HG03442 (cell line): ENCODE data around the gene SLC25A6.
"Not testable (repeated sequence)": the region's sequence is repeated elsewhere in the genome, so short reads cannot be mapped to it uniquely, and the experiment has no call there.

ENCODE experiments used
- ATAC-seq: cut with Tn5 transposase; IDR thresholded peaks from one replicate; pipeline ENCODE4 v1.9.1; 2021; ENCODE audit warnings: mild to moderate bottlenecking, moderate library complexity; ENCODE audit not compliant: unreplicated experiment

Gene SLC25A6

DNA sequence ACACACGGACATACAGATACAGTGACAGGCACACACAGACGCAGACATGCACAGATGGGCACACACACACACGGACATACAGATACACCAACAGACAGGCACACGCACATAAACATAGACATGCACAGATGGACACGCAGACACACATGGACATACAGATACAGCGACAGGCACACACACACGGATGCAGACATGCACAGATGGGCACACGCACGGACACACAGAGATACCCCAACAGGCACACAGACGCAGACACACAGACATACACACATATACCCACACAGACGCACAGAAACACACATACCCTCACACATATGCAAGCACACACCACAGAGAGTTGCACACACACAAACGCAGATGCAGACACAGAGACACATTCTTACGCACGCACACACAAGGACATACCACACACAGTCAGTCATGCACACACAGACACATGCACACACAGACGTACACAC lies 24.4 kb upstream of the SLC25A6 start:
- no peak for ATAC-seq

GRCh38 chrX:1412551-1413161 lies 20.7 kb upstream of the SLC25A6 start:
- ATAC-seq, result no peak

- no peak for ATAC-seq
Observed at GRCh38 chrX:1411326-1411725, 19.4 kb upstream of the SLC25A6 start.

GRCh38 chrX:1407035-1407434 lies 15.1 kb upstream of the SLC25A6 start:
- no peak for ATAC-seq

GRCh38 chrX:1405769-1406168 lies 13.9 kb upstream of the SLC25A6 start:
- not testable (repeated sequence) for ATAC-seq

GRCh38 chrX:1403867-1404266 lies 12.0 kb upstream of the SLC25A6 start:
- not testable (repeated sequence) for ATAC-seq

GRCh38 chrX:1403228-1403627 lies 11.3 kb upstream of the SLC25A6 start:
- ATAC-seq, result no peak

DNA sequence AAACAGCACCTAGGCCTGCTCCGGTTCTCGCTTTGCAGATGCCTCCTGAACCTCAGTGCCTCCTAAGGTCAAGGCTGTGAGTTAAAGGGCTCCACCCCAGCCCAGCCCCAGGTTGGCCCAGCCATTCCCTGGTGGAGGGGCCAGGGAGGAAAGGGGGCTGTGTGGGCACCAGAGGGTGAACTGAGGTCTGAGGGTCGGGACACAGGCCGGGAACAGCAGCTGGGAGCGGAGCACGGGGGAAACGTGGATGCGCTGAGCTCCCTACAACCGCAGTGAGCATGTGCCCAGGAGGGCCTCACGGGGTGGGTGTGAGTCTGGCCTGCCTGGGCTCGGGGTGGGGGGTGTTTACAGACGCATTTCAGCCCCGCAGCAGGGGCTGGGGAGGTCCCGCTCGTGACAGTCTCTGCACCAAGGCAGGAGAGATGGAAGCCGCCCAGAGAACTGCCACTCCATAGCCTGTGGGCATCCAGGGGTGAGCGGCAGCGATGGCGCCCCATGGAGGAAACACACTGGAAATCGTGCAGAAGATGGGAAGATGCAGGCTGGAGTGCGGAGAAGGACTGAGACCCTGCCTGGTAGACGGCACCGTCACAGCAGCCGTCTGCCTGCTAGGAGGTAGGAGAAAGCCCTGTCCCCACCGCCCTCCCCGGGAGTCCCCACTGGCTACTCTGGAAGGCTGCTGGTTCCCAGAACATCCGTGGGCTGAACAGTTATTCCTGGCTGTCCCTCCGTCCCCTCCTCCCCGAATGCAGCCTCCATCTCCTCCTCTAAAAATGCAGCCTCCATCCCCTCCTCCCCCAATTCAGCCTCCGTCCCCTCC lies 9.9 kb upstream of the SLC25A6 start:
- ATAC-seq, result no peak

DNA sequence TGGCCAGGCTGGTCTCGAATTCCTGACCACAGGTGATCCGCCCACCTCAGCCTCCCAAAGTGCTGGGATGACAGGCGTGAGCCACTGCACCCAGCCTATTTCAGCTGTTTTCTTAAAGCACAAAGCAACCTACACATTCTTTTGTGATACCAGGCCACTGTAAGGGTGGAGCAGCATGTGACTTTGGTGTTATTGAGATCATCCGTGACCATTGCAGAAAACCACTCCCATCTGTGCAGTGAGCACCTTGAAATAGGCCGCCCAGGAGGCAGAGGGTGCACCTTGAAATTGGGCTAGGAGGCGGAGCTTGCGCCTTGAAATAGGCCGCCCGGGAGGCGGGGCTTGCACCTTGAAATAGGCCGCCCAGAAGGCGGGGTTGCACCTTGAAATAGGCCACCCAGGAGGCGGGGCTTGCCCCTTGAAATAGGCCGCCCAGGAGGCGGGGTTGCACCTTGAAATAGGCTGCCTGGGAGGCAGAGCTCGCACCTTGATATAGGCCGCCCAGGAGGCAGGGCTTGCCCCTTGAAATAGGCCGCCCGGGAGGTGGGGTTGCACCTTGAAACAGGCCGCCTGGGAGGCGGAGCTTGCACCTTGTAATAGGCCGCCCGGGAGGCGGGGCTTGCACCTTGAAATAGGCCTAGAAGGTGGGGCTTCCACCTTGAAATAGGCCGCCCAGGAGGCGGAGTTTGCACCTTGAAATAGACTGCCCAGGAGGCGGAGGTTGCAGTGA lies 9.0 kb upstream of the SLC25A6 start:
- no peak for ATAC-seq

- no peak for ATAC-seq
Observed at GRCh38 chrX:1400049-1400448, 8.1 kb upstream of the SLC25A6 start.

DNA sequence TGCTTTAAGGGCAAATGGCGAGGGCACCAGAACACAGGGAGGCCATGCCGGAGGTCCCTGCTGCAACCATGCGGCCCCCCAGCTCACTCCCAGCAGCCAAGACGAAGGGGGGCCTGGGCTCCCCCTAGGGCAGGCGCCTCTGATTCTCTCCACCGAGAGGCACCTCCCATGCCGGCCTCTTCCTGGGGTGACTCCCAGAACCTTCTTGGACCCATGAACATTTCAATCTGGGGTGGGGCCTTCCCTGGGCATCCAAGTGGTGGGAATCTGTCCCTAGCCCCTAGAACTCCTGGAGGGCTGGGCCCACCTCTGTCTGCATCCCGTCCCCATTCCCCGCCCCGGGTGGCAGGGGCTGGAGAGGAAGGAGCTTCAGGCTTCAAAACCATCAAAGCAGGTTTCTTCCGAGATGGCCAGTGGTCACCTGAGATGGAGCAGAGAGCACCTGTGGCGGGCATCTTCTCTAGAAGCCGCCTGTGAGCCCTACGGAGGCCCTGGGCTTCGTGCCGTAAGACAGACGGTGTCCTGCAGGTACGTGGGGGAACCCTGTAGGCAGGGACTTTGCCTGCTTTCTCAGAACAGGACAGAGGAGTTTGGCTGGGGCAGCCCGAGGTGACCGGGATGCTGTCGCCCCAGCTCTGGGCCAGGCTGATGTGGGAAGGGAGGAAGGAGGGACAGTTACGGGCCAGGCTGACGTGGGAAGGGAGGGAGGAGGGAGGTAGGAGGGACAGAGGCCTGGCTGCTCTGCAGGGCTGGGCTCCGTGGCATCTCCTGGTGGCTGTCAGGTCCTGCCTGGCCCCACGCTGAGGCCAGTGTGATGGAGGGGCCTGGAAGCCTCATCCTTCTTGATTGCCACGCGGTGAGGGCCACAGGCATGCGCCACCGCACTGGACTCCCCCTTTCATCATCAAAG lies 6.8 kb upstream of the SLC25A6 start:
- no peak for ATAC-seq

- ATAC-seq, result no peak
Observed at GRCh38 chrX:1397441-1398270, 5.7 kb upstream of the SLC25A6 start.

- no peak for ATAC-seq
Observed at GRCh38 chrX:1397001-1397400, 5.1 kb upstream of the SLC25A6 start.

GRCh38 chrX:1395646-1396216 lies 3.8 kb upstream of the SLC25A6 start:
- ATAC-seq, result no peak

DNA sequence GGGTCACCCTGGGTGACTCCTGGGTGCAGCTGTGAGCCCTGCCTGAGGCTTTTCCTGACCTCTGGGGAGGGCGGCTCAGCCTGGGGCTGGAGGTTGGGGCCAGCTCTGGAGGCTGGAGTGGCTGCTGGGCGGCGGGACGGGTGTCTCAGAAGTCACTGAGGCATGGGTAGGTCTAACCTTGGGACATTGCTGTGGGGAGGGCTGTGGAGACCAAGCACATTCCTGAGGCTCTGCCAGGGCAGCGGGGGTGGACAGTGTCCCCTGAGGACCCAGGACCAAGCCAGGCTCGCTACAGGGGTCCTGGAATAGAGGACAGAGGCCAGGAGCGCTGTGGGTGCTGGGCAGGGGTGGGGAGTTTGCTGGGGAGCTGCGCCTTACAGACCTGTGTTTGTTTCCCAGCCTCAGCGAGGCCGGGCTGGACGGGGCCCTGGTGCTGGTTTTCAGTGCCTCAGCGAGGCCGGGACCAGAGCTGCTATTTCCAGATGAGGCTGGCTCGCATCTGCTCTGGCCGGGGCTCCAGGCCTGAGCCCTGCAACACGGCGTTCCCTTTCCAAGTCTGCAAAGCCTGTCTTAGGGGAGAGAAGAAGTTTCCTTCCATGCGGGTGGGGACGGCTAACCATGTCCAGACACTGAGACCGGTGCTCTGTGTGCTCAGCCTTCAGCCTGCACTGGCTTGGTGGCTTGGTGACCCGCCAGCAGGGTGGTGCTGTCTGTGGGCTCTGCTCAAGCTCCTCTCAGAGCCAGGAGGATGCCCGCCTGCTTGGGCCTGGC lies 3.0 kb upstream of the SLC25A6 start:
- ATAC-seq, result no peak

GRCh38 chrX:1393871-1394615 lies 2.1 kb upstream of the SLC25A6 start:
- ATAC-seq, result no peak

- peak; percentile 16 for ATAC-seq
Observed at GRCh38 chrX:1392376-1393068, 609 bp upstream of the SLC25A6 start.

DNA sequence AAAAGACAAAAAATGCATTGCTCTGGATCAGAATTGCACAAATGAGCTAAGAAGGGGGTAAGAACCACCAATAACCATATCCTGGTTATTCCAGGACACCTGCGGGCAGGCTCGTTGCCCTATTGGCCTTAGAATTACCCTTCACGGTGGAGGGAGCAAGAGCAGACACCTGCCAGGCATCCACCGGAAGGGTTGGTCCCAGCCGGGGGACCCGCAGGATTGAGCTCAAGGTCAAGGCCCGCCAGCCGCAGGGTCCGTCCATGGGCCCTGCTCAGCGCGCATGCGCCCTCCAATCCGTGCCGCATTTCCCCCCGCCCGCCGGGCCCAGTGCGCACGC lies 575 bp downstream of the SLC25A6 start:
- no peak for ATAC-seq
